NOMO-1 (cell line): Measurements from ENCODE around the gene DIPK1A.
"Not testable (repeated sequence)": the region's sequence is repeated elsewhere in the genome, so short reads cannot be mapped to it uniquely, and the experiment has no call there.

ENCODE experiments used
- DNase-seq, 2 experiments: peaks; one replicate each; lab custom pipeline; 2025; ENCODE audit not compliant: unreplicated experiment in 2 of 2; lab: John Stamatoyannopoulos, UW

Gene DIPK1A

GRCh38 chr1:92980732-92981647, 19.7 kb upstream of the DIPK1A start:
- DNase-seq: peak; percentile 47 to 74

GRCh38 chr1:92975551-92976232, 14.4 kb upstream of the DIPK1A start:
- DNase-seq: peak; percentile 75 to 82

GRCh38 chr1:92974112-92974511, 12.8 kb upstream of the DIPK1A start:
- DNase-seq: not testable (repeated sequence)

GRCh38 chr1:92973203-92973897, 12.1 kb upstream of the DIPK1A start:
- peak in 1 of 2 experiments; percentile 60 for DNase-seq

GRCh38 chr1:92972409-92973129, 11.3 kb upstream of the DIPK1A start:
- peak in 1 of 2 experiments; percentile 15 for DNase-seq

GRCh38 chr1:92971932-92972331, 10.7 kb upstream of the DIPK1A start:
- DNase-seq: not testable (repeated sequence)

GRCh38 chr1:92970990-92971689, 9.9 kb upstream of the DIPK1A start:
- no peak for DNase-seq

- peak in 1 of 2 experiments; percentile 18 for DNase-seq
These were observed 8.3 kb upstream of the DIPK1A start for GRCh38 chr1:92969517-92969916.

- DNase-seq: peak; percentile 57 to 73
These were observed 7.1 kb upstream of the DIPK1A start for GRCh38 chr1:92968138-92969032.

- DNase-seq: no peak
These were observed 3.7 kb upstream of the DIPK1A start for GRCh38 chr1:92964998-92965397.

GRCh38 chr1:92964316-92964715, 3.1 kb upstream of the DIPK1A start:
- no peak for DNase-seq

- DNase-seq: no peak
These were observed 862 bp upstream of the DIPK1A start for GRCh38 chr1:92961896-92962752.

GRCh38 chr1:92960395-92961130, 699 bp downstream of the DIPK1A start:
- DNase-seq: peak; percentile 69 to 87

- no peak for DNase-seq
These were observed 2.9 kb downstream of the DIPK1A start for GRCh38 chr1:92958203-92958970.

GRCh38 chr1:92957030-92957734, 4.1 kb downstream of the DIPK1A start:
- no peak for DNase-seq
